ENCODE results near the gene FBL.

Gene FBL

GRCh38 chr19:39842693-39843435 lies 3.3 kb downstream of the FBL start:
- DNase-seq (ENCODE audit: low read depth in 2 of 2) = no peak

GRCh38 chr19:39841041-39841440 lies 5.1 kb downstream of the FBL start:
- DNase-seq (ENCODE audit: low read depth in 2 of 2) = no peak

- DNase-seq (ENCODE audit: low read depth in 2 of 2) = no peak
These were observed 5.7 kb downstream of the FBL start for GRCh38 chr19:39840492-39840891.

- no peak for DNase-seq (ENCODE audit: low read depth in 2 of 2)
These were observed 6.4 kb downstream of the FBL start for GRCh38 chr19:39839678-39840327.

- DNase-seq (ENCODE audit: low read depth in 2 of 2) = no peak
These were observed 7.6 kb downstream of the FBL start for GRCh38 chr19:39838569-39838968.

- no peak for DNase-seq (ENCODE audit: low read depth in 2 of 2)
These were observed 8.2 kb downstream of the FBL start for GRCh38 chr19:39837978-39838377.

- no peak for DNase-seq (ENCODE audit: low read depth in 2 of 2)
These were observed 11.8 kb downstream of the FBL start for GRCh38 chr19:39834287-39834841.

GRCh38 chr19:39833464-39834286 lies 12.5 kb downstream of the FBL start, which contains the start of gene DYRK1B:
Gene DYRK1B, minus strand, starts transcription at chr19:39834162. Its CDS starts 2,295 bp downstream, at chr19:39831867.
- DNase-seq (ENCODE audit: low read depth in 2 of 2) = peak; percentile 91 to 97

GRCh38 chr19:39833160-39833463 lies 13.1 kb downstream of the FBL start:
- no peak for DNase-seq (ENCODE audit: low read depth in 2 of 2)

- no peak for DNase-seq (ENCODE audit: low read depth in 2 of 2)
These were observed 13.7 kb downstream of the FBL start for GRCh38 chr19:39832341-39833083.

GRCh38 chr19:39831679-39832078 lies 14.5 kb downstream of the FBL start:
- DNase-seq (ENCODE audit: low read depth in 2 of 2) = no peak

GRCh38 chr19:39830847-39831246 lies 15.3 kb downstream of the FBL start:
- no peak for DNase-seq (ENCODE audit: low read depth in 2 of 2)

GRCh38 chr19:39830406-39830805 lies 15.8 kb downstream of the FBL start:
- DNase-seq (ENCODE audit: low read depth in 2 of 2) = no peak

GRCh38 chr19:39829702-39830275 lies 16.4 kb downstream of the FBL start:
- no peak for DNase-seq (ENCODE audit: low read depth in 2 of 2)

GRCh38 chr19:39828654-39829032 lies 17.5 kb downstream of the FBL start:
- no peak for DNase-seq (ENCODE audit: low read depth in 2 of 2)

- no peak for DNase-seq (ENCODE audit: low read depth in 2 of 2)
These were observed 18.0 kb downstream of the FBL start for GRCh38 chr19:39828015-39828653.

GRCh38 chr19:39827216-39827615 lies 19.0 kb downstream of the FBL start:
- DNase-seq (ENCODE audit: low read depth in 2 of 2) = no peak

GRCh38 chr19:39826311-39826945 lies 19.8 kb downstream of the FBL start:
- no peak for DNase-seq (ENCODE audit: low read depth in 2 of 2)

- DNase-seq (ENCODE audit: low read depth in 2 of 2) = no peak
These were observed 20.6 kb downstream of the FBL start for GRCh38 chr19:39825531-39826076.

- DNase-seq (ENCODE audit: low read depth in 2 of 2) = no peak
These were observed 21.1 kb downstream of the FBL start for GRCh38 chr19:39825093-39825463.

Measured in stimulated activated CD4-positive, alpha-beta T cell treated with anti-CD3 and anti-CD28 coated beads, Interleukin-1b, Interleukin-23, amount 100 ng/mL, for 1 hour (primary cell).